Measurements from ENCODE around the gene KCNJ10.

GRCh38 chr1:160115545-160116282, 45.8 kb upstream of the KCNJ10 start, which contains the start of gene ATP1A2:
- no peak for TF ChIP-seq CTCF (IDR thresholded peaks at IDR 0.05; ENCODE audit: insufficient read depth, low read length)
- TF ChIP-seq GABPA (IDR thresholded peaks at IDR 0.05; ENCODE audit: low read depth) = no peak
- TF ChIP-seq POLR2AphosphoS5 (IDR thresholded peaks at IDR 0.05; ENCODE audit: low read depth) = no peak
- no peak for TF ChIP-seq SPI1 (IDR thresholded peaks at IDR 0.05; ENCODE audit: borderline replicate concordance, low read depth)
- no peak for TF ChIP-seq REST (IDR thresholded peaks at IDR 0.05; ENCODE audit: insufficient replicate concordance, low read depth)
